ENCODE data around the gene PTPA.

DNA sequence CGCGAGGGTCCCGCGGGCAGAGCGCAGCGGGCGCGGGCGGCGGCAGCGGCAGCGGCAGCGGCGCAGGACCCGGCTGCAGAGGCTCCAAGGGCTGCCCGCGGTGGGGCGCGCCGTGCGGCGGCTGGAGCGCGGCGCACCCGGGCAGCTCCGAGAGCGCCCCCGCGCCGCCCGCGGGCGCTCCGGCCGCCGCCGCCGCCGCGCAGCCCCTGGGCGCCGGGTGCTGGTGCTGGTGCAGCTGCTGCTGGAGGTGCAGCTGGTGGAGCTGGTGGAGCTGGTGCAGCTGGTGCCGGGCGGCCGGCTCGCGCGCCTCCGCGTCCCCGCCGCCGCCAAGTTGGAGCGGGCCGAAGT lies 66.2 kb downstream of the PTPA start:
- TF ChIP-seq ZNF501 (tag by site-specific recombination; IDR thresholded peaks at IDR 0.05) (no peak), IKZF3 (tag by site-specific recombination; IDR thresholded peaks at IDR 0.05) (no peak), ZBTB1 (tag by site-specific recombination; IDR thresholded peaks at IDR 0.05) (no peak), ZNF777 (tag by site-specific recombination; IDR thresholded peaks at IDR 0.05; ENCODE audit: borderline replicate concordance) (no peak), SETDB1 (IDR thresholded peaks at IDR 0.05; ENCODE audit: insufficient read length, low read length) (no peak), KLF7 (tag by site-specific recombination; IDR thresholded peaks at IDR 0.05; ENCODE audit: borderline replicate concordance) (no peak), ZNF24 (tag by site-specific recombination; IDR thresholded peaks at IDR 0.05) (no peak), ZNF138 (tag by site-specific recombination; IDR thresholded peaks at IDR 0.05; ENCODE audit: borderline replicate concordance) (no peak), ZNF558 (tag by site-specific recombination; IDR thresholded peaks at IDR 0.05) (no peak)
- TF ChIP-seq, protein P1, sequence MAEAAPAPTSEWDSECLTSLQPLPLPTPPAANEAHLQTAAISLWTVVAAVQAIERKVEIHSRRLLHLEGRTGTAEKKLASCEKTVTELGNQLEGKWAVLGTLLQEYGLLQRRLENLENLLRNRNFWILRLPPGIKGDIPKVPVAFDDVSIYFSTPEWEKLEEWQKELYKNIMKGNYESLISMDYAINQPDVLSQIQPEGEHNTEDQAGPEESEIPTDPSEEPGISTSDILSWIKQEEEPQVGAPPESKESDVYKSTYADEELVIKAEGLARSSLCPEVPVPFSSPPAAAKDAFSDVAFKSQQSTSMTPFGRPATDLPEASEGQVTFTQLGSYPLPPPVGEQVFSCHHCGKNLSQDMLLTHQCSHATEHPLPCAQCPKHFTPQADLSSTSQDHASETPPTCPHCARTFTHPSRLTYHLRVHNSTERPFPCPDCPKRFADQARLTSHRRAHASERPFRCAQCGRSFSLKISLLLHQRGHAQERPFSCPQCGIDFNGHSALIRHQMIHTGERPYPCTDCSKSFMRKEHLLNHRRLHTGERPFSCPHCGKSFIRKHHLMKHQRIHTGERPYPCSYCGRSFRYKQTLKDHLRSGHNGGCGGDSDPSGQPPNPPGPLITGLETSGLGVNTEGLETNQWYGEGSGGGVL (tag by site-specific recombination; IDR thresholded peaks at IDR 0.05) = no peak
- TF ChIP-seq, protein P2, sequence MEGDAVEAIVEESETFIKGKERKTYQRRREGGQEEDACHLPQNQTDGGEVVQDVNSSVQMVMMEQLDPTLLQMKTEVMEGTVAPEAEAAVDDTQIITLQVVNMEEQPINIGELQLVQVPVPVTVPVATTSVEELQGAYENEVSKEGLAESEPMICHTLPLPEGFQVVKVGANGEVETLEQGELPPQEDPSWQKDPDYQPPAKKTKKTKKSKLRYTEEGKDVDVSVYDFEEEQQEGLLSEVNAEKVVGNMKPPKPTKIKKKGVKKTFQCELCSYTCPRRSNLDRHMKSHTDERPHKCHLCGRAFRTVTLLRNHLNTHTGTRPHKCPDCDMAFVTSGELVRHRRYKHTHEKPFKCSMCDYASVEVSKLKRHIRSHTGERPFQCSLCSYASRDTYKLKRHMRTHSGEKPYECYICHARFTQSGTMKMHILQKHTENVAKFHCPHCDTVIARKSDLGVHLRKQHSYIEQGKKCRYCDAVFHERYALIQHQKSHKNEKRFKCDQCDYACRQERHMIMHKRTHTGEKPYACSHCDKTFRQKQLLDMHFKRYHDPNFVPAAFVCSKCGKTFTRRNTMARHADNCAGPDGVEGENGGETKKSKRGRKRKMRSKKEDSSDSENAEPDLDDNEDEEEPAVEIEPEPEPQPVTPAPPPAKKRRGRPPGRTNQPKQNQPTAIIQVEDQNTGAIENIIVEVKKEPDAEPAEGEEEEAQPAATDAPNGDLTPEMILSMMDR (tag by site-specific recombination; IDR thresholded peaks at IDR 0.05) = no peak

Measured in HEK293 (cell line).